Esophagus squamous epithelium (tissue), 4 donors: Measurements from ENCODE around the gene YIPF1.
"Not testable (repeated sequence)": the region's sequence is repeated elsewhere in the genome, so short reads cannot be mapped to it uniquely, and the experiment has no call there.

ENCODE experiments used
- POLR2A ChIP-seq, 4 donors: fragments of 450-650 bp; IDR thresholded peaks; one replicate each; pipeline ENCODE4 v1.6.1; 2017; ENCODE audit warnings: antibody characterized with exemption in 4 of 4, mild to moderate bottlenecking in 4 of 4, moderate library complexity in 3 of 4
- TF ChIP-seq, protein P1 (sequence below), 6 experiments: fragments of 450-650 bp in 4 of 6; fragments of 200-600 bp in 2 of 6; sonication (generic) in 2 of 6; IDR thresholded peaks; one replicate each; pipeline ENCODE4 v1.5.1; 2016 to 2019; ENCODE audit warnings: antibody characterized with exemption in 6 of 6, mild to moderate bottlenecking in 4 of 6, moderate library complexity in 4 of 6

DNA sequence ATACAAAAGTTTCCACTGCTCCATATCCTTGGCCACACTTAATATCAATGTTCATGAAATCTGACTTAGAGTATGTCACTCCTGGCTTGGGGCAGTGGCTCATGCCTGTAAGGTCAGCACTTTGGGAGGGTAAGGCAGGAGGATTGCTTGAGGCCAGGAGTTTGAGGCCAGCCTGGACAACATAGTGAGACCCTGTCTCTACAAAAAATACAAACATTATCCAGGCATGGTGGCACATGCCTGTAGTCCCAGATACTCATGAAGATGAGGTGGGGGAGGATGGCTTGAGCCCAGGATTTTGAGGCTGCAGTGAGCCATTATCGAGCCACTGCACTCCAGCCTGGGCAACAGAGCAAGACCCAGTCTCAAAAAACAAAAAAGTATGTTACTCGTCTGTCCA is 14.4 kb downstream of the YIPF1 start:
- TF ChIP-seq POLR2A (IDR thresholded peaks at IDR 0.05), result not testable (repeated sequence)
- TF ChIP-seq, protein P1, sequence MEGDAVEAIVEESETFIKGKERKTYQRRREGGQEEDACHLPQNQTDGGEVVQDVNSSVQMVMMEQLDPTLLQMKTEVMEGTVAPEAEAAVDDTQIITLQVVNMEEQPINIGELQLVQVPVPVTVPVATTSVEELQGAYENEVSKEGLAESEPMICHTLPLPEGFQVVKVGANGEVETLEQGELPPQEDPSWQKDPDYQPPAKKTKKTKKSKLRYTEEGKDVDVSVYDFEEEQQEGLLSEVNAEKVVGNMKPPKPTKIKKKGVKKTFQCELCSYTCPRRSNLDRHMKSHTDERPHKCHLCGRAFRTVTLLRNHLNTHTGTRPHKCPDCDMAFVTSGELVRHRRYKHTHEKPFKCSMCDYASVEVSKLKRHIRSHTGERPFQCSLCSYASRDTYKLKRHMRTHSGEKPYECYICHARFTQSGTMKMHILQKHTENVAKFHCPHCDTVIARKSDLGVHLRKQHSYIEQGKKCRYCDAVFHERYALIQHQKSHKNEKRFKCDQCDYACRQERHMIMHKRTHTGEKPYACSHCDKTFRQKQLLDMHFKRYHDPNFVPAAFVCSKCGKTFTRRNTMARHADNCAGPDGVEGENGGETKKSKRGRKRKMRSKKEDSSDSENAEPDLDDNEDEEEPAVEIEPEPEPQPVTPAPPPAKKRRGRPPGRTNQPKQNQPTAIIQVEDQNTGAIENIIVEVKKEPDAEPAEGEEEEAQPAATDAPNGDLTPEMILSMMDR (IDR thresholded peaks at IDR 0.05), result not testable (repeated sequence)
